Common myeloid progenitor, CD34-positive (primary cell): ENCODE data around the gene REST.

ENCODE experiments used
- CTCF ChIA-PET: fragments of 350-600 bp; sonication (Branson Sonifier 250); formaldehyde crosslinking; loops from one replicate; lab custom pipeline; 2021; ENCODE audit warnings: antibody characterized with exemption; lab: Charles Lee
- POLR2A ChIA-PET: fragments of 350-600 bp; sonication (Branson Sonifier 250); formaldehyde crosslinking; loops from one replicate; lab custom pipeline; 2021; ENCODE audit warnings: antibody characterized with exemption; lab: Charles Lee
- DNase-seq, 3 donors: peaks; one replicate each; pipeline versions ENCODE4 v3.0.0 to v3.0.0-alpha.2; 2013
- H3K27ac ChIP-seq, 2 experiments: 1 replicate in 1 of 2; 2 replicates in 1 of 2; pipeline ENCODE4 v1.7.0; 2013; ENCODE audit warnings: inconsistent platforms in 2 of 2, low read length in 2 of 2, mild to moderate bottlenecking in 2 of 2, low read depth in 1 of 2, moderate library complexity in 1 of 2; ENCODE audit not compliant: severe bottlenecking in 2 of 2, insufficient read depth in 1 of 2, poor library complexity in 1 of 2
- H3K27me3 ChIP-seq, 5 experiments: replicated peaks in 2 of 5; 1 replicate in 3 of 5; 2 replicates in 2 of 5; pipeline versions ENCODE4 v1.6.1 to v1.7.0; 2013; ENCODE audit warnings: low read length in 4 of 5, mild to moderate bottlenecking in 2 of 5, moderate library complexity in 2 of 5, inconsistent platforms in 1 of 5; ENCODE audit not compliant: insufficient read depth in 5 of 5, control insufficient read depth in 4 of 5
- H3K36me3 ChIP-seq, 4 experiments: 1 replicate in 2 of 4; 2 replicates in 2 of 4; pipeline versions ENCODE4 v1.6.1 to v1.7.0; 2013; ENCODE audit warnings: low read length in 3 of 4, control low read depth in 1 of 4, mild to moderate bottlenecking in 1 of 4; ENCODE audit not compliant: control insufficient read depth in 4 of 4, insufficient read depth in 4 of 4
- H3K4me1 ChIP-seq, 4 experiments: 1 replicate in 3 of 4; 2 replicates in 1 of 4; pipeline versions ENCODE4 v1.6.1 to v1.7.1; 2013; ENCODE audit warnings: low read length in 3 of 4, mild to moderate bottlenecking in 3 of 4, control low read depth in 1 of 4, inconsistent platforms in 1 of 4, moderate library complexity in 1 of 4; ENCODE audit not compliant: control insufficient read depth in 4 of 4, insufficient read depth in 4 of 4; ENCODE audit errors: control extremely low read depth in 1 of 4
- H3K4me3 ChIP-seq, 7 experiments: 1 replicate in 4 of 7; 2 replicates in 3 of 7; pipeline versions ENCODE4 v1.5.1 to v1.7.0; 2013; ENCODE audit warnings: mild to moderate bottlenecking in 7 of 7, low read length in 6 of 7, moderate library complexity in 6 of 7, inconsistent platforms in 2 of 7, low read depth in 2 of 7, control low read depth in 1 of 7; ENCODE audit not compliant: insufficient read depth in 4 of 7, control insufficient read depth in 1 of 7; ENCODE audit errors: extremely low read depth in 1 of 7
- H3K9me3 ChIP-seq, 5 experiments: 1 replicate in 4 of 5; 2 replicates in 1 of 5; pipeline versions ENCODE4 v1.6.1 to v1.7.1; 2013; ENCODE audit warnings: low read length in 4 of 5, mild to moderate bottlenecking in 2 of 5, inconsistent platforms in 1 of 5, low read depth in 1 of 5, moderate library complexity in 1 of 5; ENCODE audit not compliant: control insufficient read depth in 4 of 5, insufficient read depth in 2 of 5; ENCODE audit errors: control extremely low read depth in 1 of 5
- WGBS: methylation state at CpG from one replicate; pipeline ENCODE4 v1.1.5; 2013; ENCODE audit not compliant: insufficient coverage; 5-methylcytosine and 5-hydroxymethylcytosine counted together

Gene REST

DNA sequence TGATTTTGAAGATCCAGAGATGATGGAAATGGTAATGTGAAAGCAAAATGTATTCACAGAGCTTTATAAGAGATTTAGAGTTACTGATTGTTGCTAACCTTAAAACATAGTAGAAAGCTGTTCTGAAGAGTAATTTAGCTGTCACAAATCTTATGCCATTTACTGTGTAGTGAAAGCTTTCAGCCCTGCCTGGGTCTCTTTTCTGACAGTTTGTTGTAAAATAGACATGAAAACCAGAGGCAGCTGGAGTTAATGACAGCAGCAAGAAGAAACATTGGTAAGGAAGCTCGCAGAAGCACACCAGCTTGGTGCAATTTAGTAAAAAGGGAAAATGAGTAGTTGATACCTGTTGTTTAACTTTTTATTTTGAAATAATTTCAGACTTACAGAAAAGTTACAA is 92.1 kb downstream of the REST start:
- CTCF ChIA-PET: interaction anchor here (1.2 to 1.3 kb wide), 2 partner anchors 12 to 18 kb away, joined by 3 read pairs; no protein-coding TSS in a partner anchor
- POLR2A ChIA-PET: no interaction called here
- no peak overlapping the region for H3K4me3 ChIP-seq
- H3K27me3 ChIP-seq: no peaks in the 10 kb centered on the region
- no peaks in the 10 kb centered on the region for H3K9me3 ChIP-seq
- DNase-seq: no peak
- H3K4me1 ChIP-seq: no peaks in the 10 kb centered on the region
- no CpG with 5 or more reads among the region's 1 CpG for WGBS
- no peak overlapping the region for H3K27ac ChIP-seq
- H3K36me3 ChIP-seq: peaks cover 14 to 84% (median 55%) of the 10 kb centered on the region in 4 experiments

DNA sequence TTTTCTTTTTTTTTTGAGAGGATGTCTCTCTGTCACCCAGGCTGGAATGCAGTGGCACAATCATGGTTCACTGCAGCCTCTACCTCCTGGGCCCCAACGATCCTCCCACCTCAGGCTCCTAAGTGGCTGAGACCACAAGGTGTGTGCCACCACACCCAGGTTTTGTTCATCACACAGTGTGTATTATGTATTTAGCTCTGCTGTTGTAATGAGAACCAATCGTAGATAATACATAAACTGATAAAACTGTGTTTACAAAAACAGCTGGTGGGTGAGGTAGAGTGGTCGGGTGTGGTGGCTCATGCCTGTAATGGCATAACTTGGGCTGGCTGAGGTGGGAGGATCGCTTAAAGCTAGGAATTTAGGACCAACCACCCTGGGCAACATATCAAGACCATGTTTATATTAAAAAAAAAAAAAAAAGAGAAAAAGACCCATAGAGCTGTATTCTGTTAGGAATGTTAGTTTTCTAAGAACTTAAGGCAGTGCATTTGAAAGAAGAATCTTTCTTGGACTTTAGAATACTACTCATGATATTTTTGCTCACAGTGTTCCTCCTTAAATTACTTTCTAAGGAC is 105.9 kb downstream of the REST start:
- H3K27me3 ChIP-seq: no peaks in the 10 kb centered on the region
- H3K4me1 ChIP-seq: no peaks in the 10 kb centered on the region
- no peak overlapping the region for H3K27ac ChIP-seq
- WGBS: 100% methylated on average over 1 of the region's 4 CpGs
- H3K4me3 ChIP-seq: no peak overlapping the region
- no peaks in the 10 kb centered on the region for H3K9me3 ChIP-seq
- POLR2A ChIA-PET: interaction anchor here (0.6 kb wide), 1 partner anchor 33 kb away, joined by 3 read pairs; no protein-coding TSS in a partner anchor
- H3K36me3 ChIP-seq: peaks cover 29 to 78% (median 55%) of the 10 kb centered on the region in 4 experiments
- DNase-seq: no peak
- CTCF ChIA-PET: interaction anchor here (1.4 kb wide), 1 partner anchor 17 kb away, joined by 4 read pairs; no protein-coding TSS in a partner anchor
